Keratinocyte (primary cell): Measurements from ENCODE around the gene APMAP.

ENCODE experiments used
- EZH2 ChIP-seq: IDR thresholded peaks from one replicate; pipeline ENCODE4 v1.6.1; 2012; ENCODE audit warnings: inconsistent platforms, mild to moderate bottlenecking, low read length, moderate library complexity
- TF ChIP-seq, protein P1 (sequence below), 3 experiments: IDR thresholded peaks in 1 of 3; conservative IDR thresholded peaks in 1 of 3; optimal IDR thresholded peaks in 1 of 3; 2 replicates in 2 of 3; 3 replicates in 1 of 3; pipeline versions ENCODE3 to v1.5.1; 2011; ENCODE audit warnings: low read length in 3 of 3, mild to moderate bottlenecking in 3 of 3, moderate library complexity in 2 of 3, control low read depth in 1 of 3, inconsistent platforms in 1 of 3; ENCODE audit not compliant: insufficient read depth in 2 of 3; ENCODE audit errors: extremely low read depth in 1 of 3

DNA sequence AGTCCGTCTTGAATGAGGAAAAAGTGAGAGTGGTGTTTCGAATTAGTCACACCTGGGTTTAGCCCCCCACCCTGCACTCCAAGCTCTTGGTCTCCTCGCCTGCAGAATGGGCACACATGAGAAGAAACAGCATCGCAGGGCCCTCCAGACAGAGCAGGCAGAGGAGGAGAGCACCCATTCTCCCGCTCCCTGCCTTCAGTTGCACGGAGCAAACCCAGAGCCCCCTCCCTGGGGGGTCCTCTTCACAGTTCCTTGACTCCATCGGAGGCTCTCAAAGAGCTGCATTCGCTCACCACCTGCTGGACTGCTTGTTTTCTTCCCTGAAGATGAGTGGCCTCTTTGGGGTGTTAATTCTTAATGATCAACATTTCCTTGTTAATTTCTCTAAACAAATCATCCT lies 38.4 kb downstream of the APMAP start:
- TF ChIP-seq, protein P1, sequence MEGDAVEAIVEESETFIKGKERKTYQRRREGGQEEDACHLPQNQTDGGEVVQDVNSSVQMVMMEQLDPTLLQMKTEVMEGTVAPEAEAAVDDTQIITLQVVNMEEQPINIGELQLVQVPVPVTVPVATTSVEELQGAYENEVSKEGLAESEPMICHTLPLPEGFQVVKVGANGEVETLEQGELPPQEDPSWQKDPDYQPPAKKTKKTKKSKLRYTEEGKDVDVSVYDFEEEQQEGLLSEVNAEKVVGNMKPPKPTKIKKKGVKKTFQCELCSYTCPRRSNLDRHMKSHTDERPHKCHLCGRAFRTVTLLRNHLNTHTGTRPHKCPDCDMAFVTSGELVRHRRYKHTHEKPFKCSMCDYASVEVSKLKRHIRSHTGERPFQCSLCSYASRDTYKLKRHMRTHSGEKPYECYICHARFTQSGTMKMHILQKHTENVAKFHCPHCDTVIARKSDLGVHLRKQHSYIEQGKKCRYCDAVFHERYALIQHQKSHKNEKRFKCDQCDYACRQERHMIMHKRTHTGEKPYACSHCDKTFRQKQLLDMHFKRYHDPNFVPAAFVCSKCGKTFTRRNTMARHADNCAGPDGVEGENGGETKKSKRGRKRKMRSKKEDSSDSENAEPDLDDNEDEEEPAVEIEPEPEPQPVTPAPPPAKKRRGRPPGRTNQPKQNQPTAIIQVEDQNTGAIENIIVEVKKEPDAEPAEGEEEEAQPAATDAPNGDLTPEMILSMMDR (optimal IDR thresholded peaks at IDR 0.05 in 1 of 3, IDR thresholded peaks at IDR 0.05 in 1 of 3, conservative IDR thresholded peaks at IDR 0.05 in 1 of 3; ENCODE audit: extremely low read depth in 1 of 3, insufficient read depth in 2 of 3, low read length in 3 of 3): no peak
- TF ChIP-seq EZH2: no peak
